ENCODE data around the gene THOC5.
"Not testable (repeated sequence)": the region's sequence is repeated elsewhere in the genome, so short reads cannot be mapped to it uniquely, and the experiment has no call there.

Gene THOC5

GRCh38 chr22:29563652-29564460 is 10.3 kb upstream of the THOC5 start:
- no peak overlapping the region for H3K4me3 ChIP-seq (ENCODE audit: low read depth, low read length)
- H3K27ac ChIP-seq = no peak overlapping the region
- H3K27me3 ChIP-seq (ENCODE audit: insufficient read depth, low read depth, severe bottlenecking) = no peaks in the 10 kb centered on the region
- no peaks in the 10 kb centered on the region for H3K9me3 ChIP-seq (ENCODE audit: severe bottlenecking)
- no peak for TF ChIP-seq CTCF (IDR thresholded peaks at IDR 0.05; ENCODE audit: low read depth, low read length)
- no peak for DNase-seq
- peaks cover 38% of the 10 kb centered on the region for H3K36me3 ChIP-seq

- DNase-seq = no peak
- Histone ChIP-seq H3K27ac (no peak overlapping the region), H3K4me3 (ENCODE audit: low read depth, low read length) (no peak overlapping the region), H3K36me3 (peaks cover 49% of the 10 kb centered on the region), H3K27me3 (ENCODE audit: insufficient read depth, low read depth, severe bottlenecking) (no peaks in the 10 kb centered on the region), H3K9me3 (ENCODE audit: severe bottlenecking) (no peaks in the 10 kb centered on the region)
- TF ChIP-seq CTCF (IDR thresholded peaks at IDR 0.05; ENCODE audit: low read depth, low read length) = no peak
Measured at GRCh38 chr22:29559853-29560252, 6.3 kb upstream of the THOC5 start.

- H3K4me3 ChIP-seq (ENCODE audit: low read depth, low read length) = no peak overlapping the region
- H3K36me3 ChIP-seq = peaks cover 49% of the 10 kb centered on the region
- no peak overlapping the region for H3K27ac ChIP-seq
- no peak for TF ChIP-seq CTCF (IDR thresholded peaks at IDR 0.05; ENCODE audit: low read depth, low read length)
- no peaks in the 10 kb centered on the region for H3K27me3 ChIP-seq (ENCODE audit: insufficient read depth, low read depth, severe bottlenecking)
- H3K9me3 ChIP-seq (ENCODE audit: severe bottlenecking) = no peaks in the 10 kb centered on the region
- DNase-seq = no peak
Measured at GRCh38 chr22:29559030-29559429, 5.5 kb upstream of the THOC5 start.

- Histone ChIP-seq H3K4me3 (ENCODE audit: low read depth, low read length) (no peak overlapping the region), H3K36me3 (peaks cover 47% of the 10 kb centered on the region), H3K27me3 (ENCODE audit: insufficient read depth, low read depth, severe bottlenecking) (no peaks in the 10 kb centered on the region), H3K9me3 (ENCODE audit: severe bottlenecking) (no peaks in the 10 kb centered on the region), H3K27ac (no peak overlapping the region)
- TF ChIP-seq CTCF (IDR thresholded peaks at IDR 0.05; ENCODE audit: low read depth, low read length) = no peak
- no peak for DNase-seq
Measured at GRCh38 chr22:29555065-29555644, 1.6 kb upstream of the THOC5 start.

- not testable (repeated sequence) for H3K27ac ChIP-seq; H3K9me3 ChIP-seq (ENCODE audit: severe bottlenecking); H3K27me3 ChIP-seq (ENCODE audit: insufficient read depth, low read depth, severe bottlenecking); H3K4me3 ChIP-seq (ENCODE audit: low read depth, low read length); DNase-seq
- H3K36me3 ChIP-seq = peaks cover 57% of the 10 kb centered on the region
Measured at GRCh38 chr22:29552357-29552756, 1.2 kb downstream of the THOC5 start.

GRCh38 chr22:29550005-29550404 is 3.6 kb downstream of the THOC5 start:
- peaks cover 69% of the 10 kb centered on the region for H3K36me3 ChIP-seq
- H3K27ac ChIP-seq = no peak overlapping the region
- no peaks in the 10 kb centered on the region for H3K9me3 ChIP-seq (ENCODE audit: severe bottlenecking)
- H3K27me3 ChIP-seq (ENCODE audit: insufficient read depth, low read depth, severe bottlenecking) = no peaks in the 10 kb centered on the region
- no peak overlapping the region for H3K4me3 ChIP-seq (ENCODE audit: low read depth, low read length)
- DNase-seq = no peak
- no peak for TF ChIP-seq CTCF (IDR thresholded peaks at IDR 0.05; ENCODE audit: low read depth, low read length)

- not testable (repeated sequence) for H3K27ac ChIP-seq; H3K27me3 ChIP-seq (ENCODE audit: insufficient read depth, low read depth, severe bottlenecking); H3K4me3 ChIP-seq (ENCODE audit: low read depth, low read length); H3K9me3 ChIP-seq (ENCODE audit: severe bottlenecking); DNase-seq
- H3K36me3 ChIP-seq = peaks cover 87% of the 10 kb centered on the region
Measured at GRCh38 chr22:29545045-29545444, 8.5 kb downstream of the THOC5 start.

Data from WERI-Rb-1 (cell line).